ENCODE data around the gene PTGFRN.
"Not testable (repeated sequence)": the region's sequence is repeated elsewhere in the genome, so short reads cannot be mapped to it uniquely, and the experiment has no call there.

The PTGFRN gene

GRCh38 chr1:116918714-116919357 is 9.1 kb downstream of the PTGFRN start:
- no peak for DNase-seq

GRCh38 chr1:116919802-116920201 is 10.1 kb downstream of the PTGFRN start:
- DNase-seq: no peak

- DNase-seq: no peak
Observed at GRCh38 chr1:116920211-116920610, 10.5 kb downstream of the PTGFRN start.

- DNase-seq: no peak
Observed at GRCh38 chr1:116921301-116921885, 11.7 kb downstream of the PTGFRN start.

DNA sequence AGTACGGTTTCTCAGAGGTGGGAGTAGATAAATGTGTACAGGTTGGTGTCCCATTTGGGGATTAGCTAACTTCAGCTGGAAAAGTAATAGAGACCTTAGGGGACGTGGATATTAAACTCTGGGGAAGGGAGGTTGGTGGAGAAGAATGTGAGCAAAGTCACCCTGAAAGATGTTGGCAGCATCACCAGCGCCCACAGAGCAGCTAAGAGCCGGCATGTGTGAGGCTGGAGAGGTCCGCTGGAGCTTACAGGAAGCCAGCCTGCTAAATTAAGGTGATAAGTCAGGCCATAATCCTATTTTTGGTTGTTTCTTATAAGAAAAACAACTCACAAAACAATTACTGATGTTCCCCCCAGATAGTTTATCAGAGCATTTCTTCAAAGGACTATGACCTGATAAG is 12.2 kb downstream of the PTGFRN start:
- DNase-seq: no peak

DNA sequence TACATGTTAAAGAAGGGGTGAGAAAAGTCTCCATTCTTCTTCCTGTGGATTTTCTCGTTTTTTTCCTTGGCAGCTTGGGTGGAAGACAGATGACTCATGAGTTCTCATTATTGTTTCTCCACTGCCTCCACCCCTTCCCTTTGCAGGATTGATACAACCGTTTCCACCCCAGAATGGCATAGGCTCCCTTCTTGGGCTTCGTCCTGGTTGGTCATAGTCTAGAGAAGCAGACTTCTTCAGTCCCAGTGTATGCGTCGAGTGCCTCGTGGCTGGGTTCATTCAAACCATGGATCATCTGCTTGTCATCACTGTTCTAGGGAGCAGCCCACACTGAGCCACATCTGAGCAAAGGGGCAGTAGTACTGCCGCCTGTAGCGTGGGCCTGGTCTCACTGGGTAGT is 13.7 kb downstream of the PTGFRN start:
- DNase-seq: no peak

GRCh38 chr1:116927049-116927798 is 17.5 kb downstream of the PTGFRN start:
- no peak for DNase-seq

DNA sequence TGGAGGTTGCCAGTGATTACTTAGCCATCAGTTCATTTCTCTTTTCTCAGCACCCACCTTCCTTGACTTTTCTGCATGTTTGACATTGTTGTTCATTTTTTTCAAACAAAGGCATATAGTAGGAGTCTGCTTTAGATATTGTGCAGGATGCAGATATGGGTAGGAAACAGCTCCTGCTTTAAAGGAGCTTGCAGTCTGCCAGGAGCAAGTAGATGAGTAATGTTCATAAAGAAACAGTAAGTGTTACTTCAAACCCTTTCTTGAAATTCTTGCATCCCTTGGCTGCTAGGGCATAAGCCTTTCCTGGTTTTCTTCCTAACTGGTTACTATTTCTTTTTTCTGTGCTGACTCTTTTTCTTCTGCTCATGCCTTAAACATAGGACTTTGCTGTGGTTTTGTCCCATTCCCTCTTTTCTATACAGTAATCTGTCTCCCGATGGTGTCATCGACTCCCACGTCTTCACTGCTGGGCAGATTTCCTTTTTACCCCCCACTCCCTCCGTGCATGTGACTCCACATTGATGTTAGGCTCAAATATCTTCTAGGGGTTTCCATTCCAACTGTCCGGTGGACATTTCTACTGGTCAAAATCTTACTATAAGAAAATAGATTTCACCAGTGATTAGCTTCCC is 20.4 kb downstream of the PTGFRN start:
- no peak for DNase-seq

GRCh38 chr1:116931016-116931918 is 21.6 kb downstream of the PTGFRN start:
- DNase-seq: no peak

DNA sequence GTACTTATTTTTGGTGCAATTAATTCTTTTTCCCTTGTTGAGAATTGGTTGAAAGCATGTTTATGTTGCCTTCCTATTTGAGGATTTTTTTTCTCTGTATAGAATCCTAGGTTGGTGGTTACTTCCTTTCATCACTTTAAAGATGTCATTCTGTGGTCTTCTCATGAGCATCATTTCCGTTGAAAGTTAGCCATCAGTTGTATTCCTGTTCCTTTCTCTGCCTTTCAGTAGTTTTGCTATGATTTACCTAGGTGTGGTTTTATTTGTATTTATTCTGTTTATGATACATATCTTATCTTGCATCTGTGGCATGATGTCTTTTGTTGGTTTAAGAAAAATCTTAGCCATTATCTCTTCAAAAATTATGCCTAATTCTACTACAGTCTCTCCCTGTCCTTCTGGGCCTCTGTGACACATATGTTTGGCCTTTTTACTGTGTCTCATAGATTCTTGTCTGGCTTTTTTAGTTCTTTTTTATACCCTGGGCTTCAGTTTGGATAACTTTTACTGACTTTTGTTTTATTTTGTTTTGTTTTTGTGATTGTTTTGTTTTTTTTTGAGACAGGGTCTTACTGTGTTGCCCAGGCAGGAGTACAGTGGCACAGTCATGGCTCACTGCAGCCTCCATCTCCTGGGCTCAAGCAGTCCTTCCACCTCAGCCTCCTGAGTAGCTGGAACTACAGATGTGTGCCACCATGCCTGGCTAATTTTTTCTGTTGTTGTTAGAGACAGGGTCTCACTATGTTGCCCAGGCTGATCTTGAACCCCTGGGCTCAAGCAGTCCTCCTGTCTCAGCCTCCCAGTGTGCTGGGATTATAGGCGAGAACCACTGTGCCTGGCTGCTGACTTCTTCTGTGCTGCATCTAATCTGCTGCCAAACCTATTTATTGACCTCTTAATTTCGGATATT is 24.1 kb downstream of the PTGFRN start:
- DNase-seq: no peak

DNA sequence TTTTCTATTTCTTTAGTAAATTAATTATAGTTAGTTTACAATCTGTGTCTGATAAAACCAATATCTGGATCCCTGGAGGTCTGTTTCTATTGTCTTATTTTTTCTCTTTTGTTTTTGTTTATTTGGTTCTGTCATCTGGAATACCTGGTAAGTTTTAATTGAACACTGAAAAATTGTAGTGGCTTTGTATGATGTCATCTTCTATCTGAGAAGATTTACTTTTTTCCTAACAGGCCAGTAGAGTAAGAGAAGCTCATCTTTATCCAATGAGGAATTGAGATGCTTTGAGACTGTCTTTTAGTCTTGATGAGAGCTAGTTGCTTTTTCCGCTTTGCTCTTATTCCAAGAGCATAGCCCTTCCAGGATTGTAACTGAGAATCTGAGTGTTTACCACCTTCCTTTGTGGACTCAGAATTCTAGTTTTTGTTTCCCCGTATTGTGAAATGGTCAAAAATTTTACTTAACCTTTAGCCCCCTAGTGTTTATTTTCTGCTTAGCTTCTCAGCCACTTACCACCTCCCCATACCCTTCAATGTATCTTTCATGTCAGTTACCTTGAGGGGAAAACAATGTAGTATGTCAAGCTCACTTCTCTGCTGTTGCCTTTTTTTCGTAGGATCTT is 25.0 kb downstream of the PTGFRN start:
- DNase-seq: no peak

DNA sequence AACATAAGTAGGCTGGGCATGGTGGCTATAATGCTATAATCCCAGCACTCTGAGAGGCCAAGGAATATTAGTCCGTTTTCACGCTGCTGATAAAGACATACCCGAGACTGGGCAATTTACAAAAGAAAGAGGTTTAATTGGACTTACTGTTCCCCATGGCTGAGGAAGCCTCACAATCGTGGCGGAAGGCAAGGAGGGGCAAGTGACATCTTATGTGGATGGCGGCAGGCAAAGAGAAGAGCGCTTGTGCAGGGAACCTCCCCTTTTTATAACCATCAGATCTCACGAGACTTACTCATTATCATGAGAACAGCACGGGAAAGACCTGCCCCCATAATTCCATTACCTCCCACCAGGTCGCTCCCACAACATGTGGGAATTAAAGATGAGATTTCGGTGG is 28.5 kb downstream of the PTGFRN start:
- DNase-seq: no peak

DNA sequence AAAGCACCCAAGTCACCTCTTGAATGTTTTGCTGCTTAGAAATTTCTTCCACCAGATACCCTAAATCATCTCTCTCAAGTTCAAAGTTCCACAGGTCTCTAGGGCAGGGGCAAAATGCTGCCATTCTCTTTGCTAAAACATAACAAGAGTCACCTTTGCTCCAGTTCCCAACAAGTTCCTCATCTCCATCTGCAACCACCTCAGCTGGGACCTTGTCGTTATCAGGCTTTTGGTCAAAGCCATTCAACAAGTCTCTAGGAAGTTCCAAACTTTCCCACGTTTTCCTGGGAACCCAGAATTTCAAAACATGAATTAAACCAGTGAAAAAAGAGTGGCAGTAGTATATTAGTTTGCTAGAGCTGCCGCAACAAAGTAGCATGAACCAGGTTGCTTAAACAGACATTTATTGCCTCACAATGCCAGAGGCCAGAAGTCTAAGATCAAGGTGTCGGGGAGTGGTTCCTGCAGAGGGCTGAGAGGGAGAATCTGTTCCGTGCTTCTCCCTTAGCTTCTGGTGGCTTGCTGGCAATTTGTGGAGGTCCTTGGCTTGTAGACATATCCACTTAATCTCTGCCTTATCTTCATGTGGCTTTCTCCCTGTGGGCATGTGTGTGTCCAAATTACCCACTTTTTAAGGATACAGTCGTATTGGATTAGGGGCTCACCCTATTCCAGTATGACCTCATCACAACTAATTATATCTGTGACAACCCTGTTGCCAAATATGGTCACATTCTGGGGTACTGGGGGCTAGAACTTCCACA is 30.2 kb downstream of the PTGFRN start:
- not testable (repeated sequence) for DNase-seq

DNA sequence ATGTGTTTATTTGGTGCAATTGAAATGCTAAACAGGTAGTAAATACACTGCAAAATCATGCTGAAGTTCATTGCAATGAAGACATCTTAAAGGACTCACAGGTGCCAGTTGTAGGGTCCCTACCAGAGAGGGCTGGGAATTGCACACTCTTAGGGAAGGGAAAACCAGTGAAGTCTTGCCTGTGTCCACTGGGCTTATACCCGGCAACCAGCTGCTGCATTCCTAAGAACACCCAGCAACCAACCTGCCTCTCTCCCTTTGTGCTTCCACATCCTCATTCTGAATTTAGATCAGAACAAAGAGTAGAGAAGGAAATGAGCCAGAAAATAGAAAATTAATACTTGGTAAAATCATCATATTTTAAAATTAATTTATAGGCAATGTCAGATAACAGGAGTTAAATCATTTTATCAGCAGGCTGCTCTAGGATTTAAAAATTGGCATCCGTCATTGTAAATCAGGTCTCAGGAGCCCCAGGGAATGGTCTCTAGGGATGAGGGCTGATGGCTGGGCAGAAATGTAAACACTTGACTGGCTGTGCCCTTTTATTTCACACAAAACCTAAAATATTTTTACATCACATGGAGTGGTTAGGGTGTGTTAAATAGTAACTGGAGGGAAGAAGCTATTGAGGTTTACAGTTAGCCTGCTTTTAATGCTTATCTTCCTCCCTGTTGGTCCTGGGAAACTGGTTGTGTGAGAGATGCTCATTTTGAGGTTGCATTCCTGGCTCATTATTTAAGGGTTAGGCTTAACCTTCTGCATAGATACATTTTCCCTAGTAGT is 31.3 kb downstream of the PTGFRN start:
- no peak for DNase-seq

GRCh38 chr1:116941670-116942069 is 32.0 kb downstream of the PTGFRN start:
- DNase-seq: no peak

DNA sequence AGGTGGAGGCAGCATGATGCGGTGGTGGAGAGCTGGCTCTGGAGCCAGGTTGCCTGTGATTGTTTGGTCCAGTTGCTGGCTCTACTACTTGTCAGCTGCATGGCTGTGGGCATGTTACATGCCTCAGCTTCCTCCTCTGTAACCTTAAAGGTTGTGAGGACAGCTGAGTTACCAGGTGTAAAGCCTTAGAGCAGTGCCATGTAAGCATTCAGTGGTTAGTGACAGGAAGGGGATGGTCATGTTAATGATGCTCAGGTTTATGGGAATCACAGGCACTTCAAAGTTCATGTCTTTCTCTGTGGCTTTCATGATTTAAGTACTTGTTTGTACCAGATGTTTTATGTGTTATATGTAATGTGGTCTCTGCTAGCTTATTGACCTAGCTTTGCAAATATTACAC is 32.6 kb downstream of the PTGFRN start:
- no peak for DNase-seq

DNA sequence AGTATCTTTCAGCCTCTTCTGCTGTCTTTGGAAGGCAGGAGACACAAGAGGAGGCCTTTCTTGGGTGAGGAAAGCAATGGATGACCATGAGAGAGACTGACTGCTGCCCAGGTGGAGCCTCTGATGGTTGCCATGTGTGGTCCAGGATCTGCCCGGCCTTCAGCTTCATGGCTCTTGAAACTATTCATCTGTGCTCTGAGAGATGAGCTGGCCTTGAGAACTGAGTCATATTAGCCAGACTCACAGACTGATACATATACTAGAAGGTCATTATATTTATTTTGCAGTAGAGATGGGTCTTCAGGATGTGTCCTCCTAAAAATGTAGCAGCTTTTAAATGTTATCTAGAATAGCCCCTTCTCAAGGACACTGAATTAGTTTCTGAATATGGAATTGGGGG is 33.7 kb downstream of the PTGFRN start:
- DNase-seq: no peak

DNA sequence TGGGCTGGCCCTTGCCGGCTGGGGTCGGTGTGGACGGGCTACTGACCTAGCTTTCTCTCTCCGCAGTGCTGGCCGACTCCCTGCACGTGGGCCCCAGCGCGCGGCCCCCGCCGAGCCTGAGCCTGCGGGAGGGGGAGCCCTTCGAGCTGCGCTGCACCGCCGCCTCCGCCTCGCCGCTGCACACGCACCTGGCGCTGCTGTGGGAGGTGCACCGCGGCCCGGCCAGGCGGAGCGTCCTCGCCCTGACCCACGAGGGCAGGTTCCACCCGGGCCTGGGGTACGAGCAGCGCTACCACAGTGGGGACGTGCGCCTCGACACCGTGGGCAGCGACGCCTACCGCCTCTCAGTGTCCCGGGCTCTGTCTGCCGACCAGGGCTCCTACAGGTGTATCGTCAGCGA is 34.9 kb downstream of the PTGFRN start:
- DNase-seq: no peak

- no peak for DNase-seq
Observed at GRCh38 chr1:116945421-116945820, 35.7 kb downstream of the PTGFRN start.

DNA sequence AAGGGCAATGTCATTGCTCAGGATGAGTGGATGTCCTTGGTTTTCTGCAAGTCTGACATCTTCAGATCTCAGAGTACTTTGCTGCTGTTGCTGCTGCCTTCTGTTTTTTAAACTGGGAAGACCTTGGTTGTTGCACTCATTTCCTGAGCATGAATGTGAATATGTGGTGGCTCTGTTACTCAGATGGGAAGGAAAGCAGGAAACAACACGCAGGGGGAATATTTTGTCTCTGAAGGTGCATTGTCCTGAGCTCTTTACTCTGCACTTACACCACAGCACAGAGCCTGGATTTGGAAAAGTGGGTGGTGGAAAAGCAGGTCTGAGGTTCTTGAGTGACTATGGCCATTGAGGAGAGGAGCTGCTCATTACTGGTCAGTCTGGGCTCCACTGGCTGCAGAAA is 36.3 kb downstream of the PTGFRN start:
- DNase-seq: no peak

All from activated effector memory CD4-positive, alpha-beta T cell treated with Interleukin-2 at 50 U/mL for 16 hours (primary cell).